ENCODE data around the gene EPHX1. TPM values are rescaled to one million over a fixed set of nuclear protein-coding genes. Genes with fewer than 3 reads are reported as not detected.
"Not testable (repeated sequence)": the region's sequence is repeated elsewhere in the genome, so short reads cannot be mapped to it uniquely, and the experiment has no call there.

The EPHX1 gene
- 25.0 and 35.8 TPM in 2 replicates for total RNA-seq (2022)
- percentile 51 among the genes with signal in this experiment for Bru-seq, nascent RNA
- percentile 58 among the genes with signal in this experiment for BruChase-seq, experiment 1, labeled RNA remaining after a 6-hour chase
- percentile 56 among the genes with signal in this experiment for BruChase-seq, experiment 2, labeled RNA remaining after a 2-hour chase
- long read RNA-seq, transcript EPHX1-201 (9 exons, 1,660 nt): major isoform, 22 of 22 reads
- long read RNA-seq, partial matches to known transcripts: 0 of 22 reads
- long read RNA-seq, other reads (novel, unspliced or antisense): 0 of 22 reads

- CTCF ChIA-PET: interaction anchor here (0.5 to 6.5 kb wide), 31 partner anchors 9 to 413 kb away, joined by 3 to 75 read pairs (median 6); partner anchors contain the start of genes LBR, SRP9 and TMEM63A
- peak; percentile 97 for DNase-seq (ENCODE audit: unreplicated experiment)
- peak; percentile 35 for TF ChIP-seq CTCF (IDR thresholded peaks at IDR 0.05; ENCODE audit: unreplicated experiment)
- no TSS peak for BruUV-seq (replicated peaks)
- H3K9me3 Mint-ChIP-seq (ENCODE audit: unreplicated experiment): no peaks in the 10 kb centered on the region
- intact Hi-C loops (cut with micrococcal nuclease): loop anchor here (1.0 to 2.0 kb wide), 2 partner anchors 32 to 73 kb away; partner anchors contain the start of gene TMEM63A
- H3K27ac Mint-ChIP-seq (ENCODE audit: low read depth, unreplicated experiment): peak within 1 kb of the TSS; percentile 82
- peaks cover 12% of the 10 kb centered on the region for H3K36me3 Mint-ChIP-seq (ENCODE audit: insufficient read depth, unreplicated experiment)
- H3K4me1 Mint-ChIP-seq (ENCODE audit: insufficient read depth, unreplicated experiment): peaks cover 25% of the 10 kb centered on the region
- peak within 1 kb of the TSS; percentile 92 for H3K4me3 Mint-ChIP-seq (ENCODE audit: unreplicated experiment)
- POLR2A ChIA-PET: interaction anchor here (0.6 to 7.5 kb wide), 34 partner anchors 9 to 385 kb away, joined by 3 to 135 read pairs (median 6); partner anchors contain the start of genes ENAH, LEFTY1, PYCR2 and SDE2
- no peaks in the 10 kb centered on the region for H3K27me3 Mint-ChIP-seq (ENCODE audit: insufficient read depth, unreplicated experiment)
Measured at GRCh38 chr1:225809842-225810578, at the start of gene EPHX1. Gene EPHX1 (plus strand): TSS chr1:225810124. CDS start chr1:225828730, 18,606 bp downstream.

- BruUV-seq (replicated peaks): no TSS peak
- POLR2A ChIA-PET: interaction anchor here (0.6 to 2.8 kb wide), 6 partner anchors 9 to 105 kb away, joined by 3 to 13 read pairs (median 3); no protein-coding TSS in a partner anchor
- H3K27ac Mint-ChIP-seq (ENCODE audit: low read depth, unreplicated experiment): no peak overlapping the region
- no peaks in the 10 kb centered on the region for H3K9me3 Mint-ChIP-seq (ENCODE audit: unreplicated experiment)
- no peak overlapping the region for H3K4me3 Mint-ChIP-seq (ENCODE audit: unreplicated experiment)
- H3K4me1 Mint-ChIP-seq (ENCODE audit: insufficient read depth, unreplicated experiment): peaks cover 16% of the 10 kb centered on the region
- no peak for DNase-seq (ENCODE audit: unreplicated experiment)
- H3K27me3 Mint-ChIP-seq (ENCODE audit: insufficient read depth, unreplicated experiment): no peaks in the 10 kb centered on the region
- intact Hi-C loops (cut with micrococcal nuclease): no loop called here
- no peak for TF ChIP-seq CTCF (IDR thresholded peaks at IDR 0.05; ENCODE audit: unreplicated experiment)
- CTCF ChIA-PET: interaction anchor here (0.8 to 1.9 kb wide), 8 partner anchors 9 to 286 kb away, joined by 3 to 9 read pairs (median 3); partner anchors contain the start of gene SRP9
- H3K36me3 Mint-ChIP-seq (ENCODE audit: insufficient read depth, unreplicated experiment): no peaks in the 10 kb centered on the region
Measured at GRCh38 chr1:225760531-225760930, 49.4 kb upstream of the EPHX1 start.

GRCh38 chr1:225761395-225761794 lies 48.5 kb upstream of the EPHX1 start:
- ChIA-PET CTCF (interaction anchor here (1.9 to 19.3 kb wide), 3 partner anchors 8 to 281 kb away, joined by 7 to 712 read pairs (median 9); no protein-coding TSS in a partner anchor), POLR2A (interaction anchor here (1.1 to 2.7 kb wide), 2 partner anchors 9 to 10 kb away, joined by 6 to 10 read pairs; no protein-coding TSS in a partner anchor)
- H3K4me1 Mint-ChIP-seq (ENCODE audit: insufficient read depth, unreplicated experiment): peaks cover 14% of the 10 kb centered on the region
- H3K9me3 Mint-ChIP-seq (ENCODE audit: unreplicated experiment); H3K4me3 Mint-ChIP-seq (ENCODE audit: unreplicated experiment); intact Hi-C loops (cut with micrococcal nuclease); H3K27me3 Mint-ChIP-seq (ENCODE audit: insufficient read depth, unreplicated experiment); H3K27ac Mint-ChIP-seq (ENCODE audit: low read depth, unreplicated experiment); BruUV-seq (replicated peaks); H3K36me3 Mint-ChIP-seq (ENCODE audit: insufficient read depth, unreplicated experiment); DNase-seq (ENCODE audit: unreplicated experiment): not testable (repeated sequence)

GRCh38 chr1:225762002-225762441 lies 47.9 kb upstream of the EPHX1 start:
- intact Hi-C loops (cut with micrococcal nuclease): no loop called here
- TF ChIP-seq CTCF (IDR thresholded peaks at IDR 0.05; ENCODE audit: unreplicated experiment): no peak
- H3K36me3 Mint-ChIP-seq (ENCODE audit: insufficient read depth, unreplicated experiment): no peaks in the 10 kb centered on the region
- ChIA-PET CTCF (interaction anchor here (0.6 to 19.3 kb wide), 7 partner anchors 11 to 281 kb away, joined by 3 to 712 read pairs (median 15); no protein-coding TSS in a partner anchor), POLR2A (interaction anchor here (1.2 to 14.5 kb wide), 5 partner anchors 10 to 112 kb away, joined by 4 to 230 read pairs (median 82); partner anchors contain the start of genes ENAH and SRP9)
- no peaks in the 10 kb centered on the region for H3K9me3 Mint-ChIP-seq (ENCODE audit: unreplicated experiment)
- BruUV-seq (replicated peaks): no TSS peak
- no peak overlapping the region for H3K4me3 Mint-ChIP-seq (ENCODE audit: unreplicated experiment)
- H3K27ac Mint-ChIP-seq (ENCODE audit: low read depth, unreplicated experiment): peak overlapping the region; percentile 44
- DNase-seq (ENCODE audit: unreplicated experiment): no peak
- H3K27me3 Mint-ChIP-seq (ENCODE audit: insufficient read depth, unreplicated experiment): no peaks in the 10 kb centered on the region
- H3K4me1 Mint-ChIP-seq (ENCODE audit: insufficient read depth, unreplicated experiment): peaks cover 21% of the 10 kb centered on the region

Data from MCF 10A (cell line).